ENCODE measurements around the gene GALNTL6.

GALNTL6 gene

DNA sequence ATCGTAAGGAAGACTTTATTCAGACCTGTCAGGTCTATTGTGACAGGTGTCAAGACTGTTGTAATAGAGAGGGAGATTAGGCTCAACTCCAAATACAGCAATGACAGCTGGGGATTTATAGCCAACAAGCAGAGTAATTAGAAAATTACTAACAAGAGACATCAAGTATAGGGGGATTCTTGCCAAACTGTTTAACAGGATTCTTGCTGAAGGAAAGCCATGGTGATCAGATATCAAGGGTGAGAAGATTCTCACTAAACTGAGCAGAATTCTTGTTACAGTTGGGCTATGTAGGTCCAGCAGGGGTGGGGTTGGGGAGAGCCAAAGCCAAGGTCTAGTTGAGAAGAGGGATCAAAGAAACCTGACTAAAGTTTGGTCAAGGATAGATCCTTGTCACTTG, 894.4 kb downstream of the GALNTL6 start:
- TF ChIP-seq, protein P1, sequence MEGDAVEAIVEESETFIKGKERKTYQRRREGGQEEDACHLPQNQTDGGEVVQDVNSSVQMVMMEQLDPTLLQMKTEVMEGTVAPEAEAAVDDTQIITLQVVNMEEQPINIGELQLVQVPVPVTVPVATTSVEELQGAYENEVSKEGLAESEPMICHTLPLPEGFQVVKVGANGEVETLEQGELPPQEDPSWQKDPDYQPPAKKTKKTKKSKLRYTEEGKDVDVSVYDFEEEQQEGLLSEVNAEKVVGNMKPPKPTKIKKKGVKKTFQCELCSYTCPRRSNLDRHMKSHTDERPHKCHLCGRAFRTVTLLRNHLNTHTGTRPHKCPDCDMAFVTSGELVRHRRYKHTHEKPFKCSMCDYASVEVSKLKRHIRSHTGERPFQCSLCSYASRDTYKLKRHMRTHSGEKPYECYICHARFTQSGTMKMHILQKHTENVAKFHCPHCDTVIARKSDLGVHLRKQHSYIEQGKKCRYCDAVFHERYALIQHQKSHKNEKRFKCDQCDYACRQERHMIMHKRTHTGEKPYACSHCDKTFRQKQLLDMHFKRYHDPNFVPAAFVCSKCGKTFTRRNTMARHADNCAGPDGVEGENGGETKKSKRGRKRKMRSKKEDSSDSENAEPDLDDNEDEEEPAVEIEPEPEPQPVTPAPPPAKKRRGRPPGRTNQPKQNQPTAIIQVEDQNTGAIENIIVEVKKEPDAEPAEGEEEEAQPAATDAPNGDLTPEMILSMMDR (IDR thresholded peaks at IDR 0.05; ENCODE audit: insufficient read depth, low read length, poor library complexity, severe bottlenecking), result no peak
- no peaks in the 10 kb centered on the region for H3K27me3 ChIP-seq (replicated peaks; ENCODE audit: control insufficient read depth, insufficient read depth, low read length)

DNA sequence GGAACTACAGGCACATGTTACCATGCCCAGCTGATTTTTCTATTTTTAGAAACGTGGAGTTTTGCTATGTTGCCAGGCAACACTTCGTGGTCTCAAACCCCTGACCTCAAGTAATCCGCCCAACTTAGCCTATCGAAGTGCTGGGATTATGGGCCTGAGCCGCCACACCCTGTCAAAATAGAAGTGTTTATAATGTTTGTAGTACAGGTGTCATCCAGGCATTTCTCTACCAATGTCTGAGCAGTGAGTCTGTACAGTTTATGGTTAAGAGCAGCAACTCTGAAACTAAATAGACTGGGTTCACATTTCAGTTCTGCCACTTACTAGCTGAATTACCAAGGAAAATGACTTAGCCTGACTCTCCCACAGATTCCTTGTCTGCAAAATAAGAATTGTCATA, 895.0 kb downstream of the GALNTL6 start:
- no peak for DNase-seq (ENCODE audit: extremely low read depth, insufficient read length)
- Histone ChIP-seq H3K4me3 (replicated peaks; ENCODE audit: low read depth, low read length) (no peak overlapping the region), H3K27me3 (replicated peaks; ENCODE audit: control insufficient read depth, insufficient read depth, low read length) (no peaks in the 10 kb centered on the region), H3K36me3 (ENCODE audit: control insufficient read depth, insufficient read depth, low read length) (no peaks in the 10 kb centered on the region)
- TF ChIP-seq, protein P1 (IDR thresholded peaks at IDR 0.05; ENCODE audit: insufficient read depth, low read length, poor library complexity, severe bottlenecking), result no peak

More for the DNA sequence above, 894.4 kb downstream of the GALNTL6 start:
- H3K36me3 ChIP-seq (ENCODE audit: control insufficient read depth, insufficient read depth, low read length), result no peaks in the 10 kb centered on the region
- no peak for DNase-seq (ENCODE audit: extremely low read depth, insufficient read length)
- H3K4me3 ChIP-seq (replicated peaks; ENCODE audit: low read depth, low read length), result no peak overlapping the region

DNA sequence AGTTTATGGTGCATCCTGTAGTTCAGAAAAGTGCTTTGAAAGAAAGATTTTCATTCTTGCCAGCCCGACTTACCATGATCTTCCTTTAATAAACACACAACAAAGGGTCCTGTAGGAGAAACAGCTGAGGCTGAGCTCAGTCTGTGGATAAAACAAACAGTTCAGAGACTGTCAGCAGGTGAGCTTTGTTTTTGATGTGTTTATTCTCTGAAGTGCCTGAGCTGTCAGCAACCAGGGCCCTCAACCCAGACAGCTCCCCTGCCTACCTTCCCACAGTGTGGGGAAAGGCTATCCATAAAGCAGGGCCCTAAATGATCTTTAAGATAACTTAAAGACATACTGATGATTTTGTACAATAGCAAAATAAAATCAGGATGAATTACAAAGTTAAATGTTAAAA, 896.2 kb downstream of the GALNTL6 start:
- no peak overlapping the region for H3K4me3 ChIP-seq (replicated peaks; ENCODE audit: low read depth, low read length)
- DNase-seq (ENCODE audit: extremely low read depth, insufficient read length), result no peak
- no peaks in the 10 kb centered on the region for H3K27me3 ChIP-seq (replicated peaks; ENCODE audit: control insufficient read depth, insufficient read depth, low read length)
- TF ChIP-seq, protein P1 (IDR thresholded peaks at IDR 0.05; ENCODE audit: insufficient read depth, low read length, poor library complexity, severe bottlenecking), result no peak
- no peaks in the 10 kb centered on the region for H3K36me3 ChIP-seq (ENCODE audit: control insufficient read depth, insufficient read depth, low read length)

DNA sequence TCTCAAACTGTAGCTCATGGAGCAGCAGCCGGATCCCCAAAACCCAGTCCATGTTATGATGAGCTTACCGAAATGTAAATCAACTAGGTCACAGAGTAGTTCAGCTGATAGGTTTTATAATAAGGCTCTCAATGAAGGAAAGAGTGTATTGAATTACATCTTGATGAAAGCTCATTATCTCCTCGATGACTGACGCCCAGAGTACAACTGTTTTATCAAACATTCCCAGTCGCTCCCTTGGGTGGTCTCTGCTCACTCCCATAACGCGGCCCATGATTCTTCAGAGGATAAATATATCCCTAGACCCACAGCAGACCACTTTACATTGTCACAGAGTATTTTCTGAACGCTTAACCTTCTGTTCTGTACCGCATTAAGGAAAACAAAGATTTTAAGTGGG, 903.1 kb downstream of the GALNTL6 start:
- Histone ChIP-seq H3K4me3 (replicated peaks; ENCODE audit: low read depth, low read length) (no peak overlapping the region), H3K36me3 (ENCODE audit: control insufficient read depth, insufficient read depth, low read length) (no peaks in the 10 kb centered on the region), H3K27me3 (replicated peaks; ENCODE audit: control insufficient read depth, insufficient read depth, low read length) (no peaks in the 10 kb centered on the region)
- TF ChIP-seq, protein P1 (IDR thresholded peaks at IDR 0.05; ENCODE audit: insufficient read depth, low read length, poor library complexity, severe bottlenecking), result no peak
- DNase-seq (ENCODE audit: extremely low read depth, insufficient read length), result no peak

DNA sequence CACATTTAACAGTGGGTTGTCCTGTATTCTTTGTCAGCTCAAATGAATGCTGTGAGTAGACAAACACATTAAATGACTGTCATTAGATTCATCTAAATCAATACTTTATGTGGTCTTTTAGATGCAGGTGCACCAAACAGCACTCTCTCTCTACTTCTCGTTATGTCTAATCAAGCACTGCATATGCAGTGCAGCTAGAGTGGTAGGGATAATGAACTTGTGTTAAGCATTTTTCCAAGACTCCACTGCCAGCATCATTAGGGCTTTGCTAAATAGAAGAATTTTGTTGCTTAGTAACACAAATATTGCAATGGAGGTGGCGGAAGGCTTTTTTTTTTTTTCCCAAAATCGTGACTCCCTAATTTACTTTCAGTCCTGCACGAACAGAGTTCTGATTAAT, 908.5 kb downstream of the GALNTL6 start:
- no peak for DNase-seq (ENCODE audit: extremely low read depth, insufficient read length)
- Histone ChIP-seq H3K27me3 (replicated peaks; ENCODE audit: control insufficient read depth, insufficient read depth, low read length) (no peaks in the 10 kb centered on the region), H3K4me3 (replicated peaks; ENCODE audit: low read depth, low read length) (no peak overlapping the region), H3K36me3 (ENCODE audit: control insufficient read depth, insufficient read depth, low read length) (no peaks in the 10 kb centered on the region)
- TF ChIP-seq, protein P1 (IDR thresholded peaks at IDR 0.05; ENCODE audit: insufficient read depth, low read length, poor library complexity, severe bottlenecking), result no peak

DNA sequence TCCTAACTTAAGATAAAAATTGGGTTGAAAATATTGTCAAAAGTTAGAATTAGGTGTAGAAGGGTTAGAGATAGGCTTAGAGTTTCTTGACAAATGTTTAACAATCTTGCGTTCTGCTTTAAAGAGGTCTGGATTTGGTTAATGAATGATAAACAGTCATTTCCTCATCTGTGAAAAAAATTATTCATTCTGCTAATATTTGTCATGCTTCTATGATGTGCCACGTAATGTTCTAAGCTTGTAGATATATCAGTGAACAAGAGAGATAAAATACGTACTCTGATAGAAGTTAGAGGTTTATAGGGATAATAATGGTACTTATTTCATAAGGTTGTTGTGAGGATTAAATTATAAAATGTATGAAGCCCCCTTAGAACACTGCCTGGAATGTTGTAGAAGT, 912.4 kb downstream of the GALNTL6 start:
- TF ChIP-seq, protein P1 (IDR thresholded peaks at IDR 0.05; ENCODE audit: insufficient read depth, low read length, poor library complexity, severe bottlenecking), result no peak
- Histone ChIP-seq H3K4me3 (replicated peaks; ENCODE audit: low read depth, low read length) (no peak overlapping the region), H3K27me3 (replicated peaks; ENCODE audit: control insufficient read depth, insufficient read depth, low read length) (no peaks in the 10 kb centered on the region), H3K36me3 (ENCODE audit: control insufficient read depth, insufficient read depth, low read length) (no peaks in the 10 kb centered on the region)
- DNase-seq (ENCODE audit: extremely low read depth, insufficient read length), result no peak
